GM18526 (cell line): ENCODE results near the gene PKNOX2.

ENCODE experiments used
- POLR2A ChIP-seq: IDR thresholded peaks from 3 replicates; pipeline ENCODE4 v1.6.1; 2011; ENCODE audit not compliant: insufficient read length; ENCODE audit errors: extremely low read depth

PKNOX2 gene

GRCh38 chr11:125312391-125312790, 147.8 kb downstream of the PKNOX2 start:
- TF ChIP-seq POLR2A = no peak

GRCh38 chr11:125312812-125313211, 148.3 kb downstream of the PKNOX2 start:
- TF ChIP-seq POLR2A = no peak

- no peak for TF ChIP-seq POLR2A
These were observed 149.0 kb downstream of the PKNOX2 start for GRCh38 chr11:125313271-125314219.

DNA sequence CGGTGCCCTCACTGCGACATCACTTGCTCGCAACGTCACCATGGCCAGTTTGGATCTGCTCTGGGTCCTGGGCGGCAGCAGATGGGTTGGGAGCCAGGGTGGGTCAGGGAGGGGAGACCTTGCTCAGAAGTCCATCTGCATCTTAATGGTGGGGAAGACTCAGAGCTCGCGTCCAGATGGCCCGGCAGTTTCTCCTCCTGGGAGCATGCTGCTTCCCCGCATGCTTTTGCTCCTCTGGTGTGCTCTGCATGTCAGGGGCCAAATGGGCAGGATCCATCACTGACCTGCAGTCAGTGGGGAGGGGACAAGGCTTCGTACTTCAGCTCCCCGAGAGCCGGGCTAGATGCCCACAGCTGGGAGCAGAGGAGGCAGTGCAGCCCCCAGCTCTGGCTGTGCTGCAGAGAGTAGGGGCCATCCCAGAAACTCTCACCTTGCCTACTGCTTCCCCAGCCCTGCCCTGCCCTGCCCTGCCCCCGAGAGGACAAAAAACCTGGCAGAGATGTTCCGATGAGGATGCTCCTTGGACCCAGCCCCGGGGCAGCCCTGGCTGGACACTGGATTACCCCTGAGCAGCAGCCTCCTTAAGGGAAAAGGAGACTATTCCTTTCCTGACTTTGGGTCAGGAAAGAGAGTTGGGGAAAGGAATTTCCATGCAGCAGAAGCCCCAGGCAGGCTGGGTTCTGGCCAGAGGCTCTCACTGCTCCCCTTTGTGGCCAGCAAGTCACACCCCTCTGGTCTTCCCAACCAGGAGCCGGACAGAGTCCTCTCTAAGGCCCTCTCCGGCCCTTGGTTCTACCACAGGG, 149.9 kb downstream of the PKNOX2 start:
- no peak for TF ChIP-seq POLR2A

- no peak for TF ChIP-seq POLR2A
These were observed 150.7 kb downstream of the PKNOX2 start for GRCh38 chr11:125315079-125315740.

DNA sequence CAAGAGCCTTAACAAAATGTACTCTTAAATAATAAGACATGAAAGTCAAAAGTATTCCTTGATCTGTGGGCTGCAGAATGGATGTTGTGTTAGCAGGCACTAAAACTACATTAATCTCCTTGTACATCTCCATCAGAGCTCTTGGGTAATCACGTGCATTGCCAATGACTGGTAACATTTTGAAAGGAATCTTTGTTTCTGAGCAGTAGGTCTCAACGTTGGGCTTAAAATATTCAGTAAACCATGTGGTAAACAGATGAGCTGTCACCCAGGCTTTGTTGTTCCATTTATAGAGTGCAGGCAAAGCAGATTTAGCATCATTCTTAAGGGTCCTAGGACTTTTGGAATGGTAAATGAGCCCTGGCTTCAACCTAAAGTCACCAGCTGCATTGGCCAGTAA, 152.9 kb downstream of the PKNOX2 start:
- TF ChIP-seq POLR2A = no peak

- no peak for TF ChIP-seq POLR2A
These were observed 155.1 kb downstream of the PKNOX2 start for GRCh38 chr11:125319649-125320048.

DNA sequence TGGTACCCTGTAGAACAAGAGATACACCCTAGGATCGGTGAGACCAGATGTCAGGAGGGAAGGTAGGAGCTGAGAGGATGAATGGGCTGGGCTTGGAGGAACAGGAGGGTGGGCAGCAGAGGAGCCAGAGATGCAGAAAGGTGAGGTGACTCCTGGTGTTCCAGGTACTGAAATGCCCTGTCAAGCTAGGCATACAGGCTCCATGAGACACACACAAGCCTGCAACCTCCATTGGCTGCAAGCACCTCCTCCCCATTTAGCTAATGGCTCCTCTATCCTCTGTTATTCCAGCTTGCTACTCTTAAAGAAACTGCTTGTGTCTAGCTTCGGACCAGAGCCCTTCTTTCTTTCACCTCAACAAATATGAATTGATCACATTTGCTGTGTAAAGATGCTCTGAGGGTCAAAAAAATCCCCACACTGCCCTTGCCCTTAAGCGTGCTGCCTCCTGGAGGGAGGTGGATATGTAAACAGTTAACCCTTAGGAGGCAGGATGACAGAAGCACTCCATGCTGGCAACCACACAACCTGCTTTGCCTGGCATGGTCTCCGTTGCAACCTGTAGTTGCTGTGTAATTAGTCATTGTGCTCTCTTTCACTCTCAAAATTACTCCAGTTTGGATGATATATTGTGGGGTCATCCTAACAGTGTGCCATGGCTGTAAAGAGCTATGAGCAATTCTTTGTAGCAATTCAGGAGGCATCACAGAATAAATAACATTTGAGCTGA, 156.0 kb downstream of the PKNOX2 start:
- TF ChIP-seq POLR2A = no peak

DNA sequence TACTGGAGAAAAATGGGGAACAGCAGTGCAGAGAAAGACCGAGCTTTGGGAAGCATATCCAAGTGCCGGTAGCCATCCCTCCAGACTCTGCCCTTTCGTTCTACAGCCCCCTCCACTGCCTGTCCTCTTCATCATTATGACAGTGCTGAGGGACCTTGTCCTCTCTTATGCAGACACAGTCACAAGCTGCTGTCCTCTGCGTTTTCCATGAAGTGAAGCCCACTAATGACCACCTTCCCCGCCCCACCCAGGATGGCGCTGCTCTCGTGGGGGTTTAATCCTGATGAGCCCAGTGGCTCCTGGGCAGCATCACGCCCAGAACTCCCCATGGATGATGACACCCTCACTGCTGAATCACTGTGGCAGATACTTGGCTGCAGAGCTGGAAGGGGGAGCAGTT, 157.7 kb downstream of the PKNOX2 start:
- TF ChIP-seq POLR2A = no peak

- TF ChIP-seq POLR2A = no peak
These were observed 160.6 kb downstream of the PKNOX2 start for GRCh38 chr11:125325196-125325595.

GRCh38 chr11:125326126-125326525, 161.6 kb downstream of the PKNOX2 start:
- TF ChIP-seq POLR2A = no peak

DNA sequence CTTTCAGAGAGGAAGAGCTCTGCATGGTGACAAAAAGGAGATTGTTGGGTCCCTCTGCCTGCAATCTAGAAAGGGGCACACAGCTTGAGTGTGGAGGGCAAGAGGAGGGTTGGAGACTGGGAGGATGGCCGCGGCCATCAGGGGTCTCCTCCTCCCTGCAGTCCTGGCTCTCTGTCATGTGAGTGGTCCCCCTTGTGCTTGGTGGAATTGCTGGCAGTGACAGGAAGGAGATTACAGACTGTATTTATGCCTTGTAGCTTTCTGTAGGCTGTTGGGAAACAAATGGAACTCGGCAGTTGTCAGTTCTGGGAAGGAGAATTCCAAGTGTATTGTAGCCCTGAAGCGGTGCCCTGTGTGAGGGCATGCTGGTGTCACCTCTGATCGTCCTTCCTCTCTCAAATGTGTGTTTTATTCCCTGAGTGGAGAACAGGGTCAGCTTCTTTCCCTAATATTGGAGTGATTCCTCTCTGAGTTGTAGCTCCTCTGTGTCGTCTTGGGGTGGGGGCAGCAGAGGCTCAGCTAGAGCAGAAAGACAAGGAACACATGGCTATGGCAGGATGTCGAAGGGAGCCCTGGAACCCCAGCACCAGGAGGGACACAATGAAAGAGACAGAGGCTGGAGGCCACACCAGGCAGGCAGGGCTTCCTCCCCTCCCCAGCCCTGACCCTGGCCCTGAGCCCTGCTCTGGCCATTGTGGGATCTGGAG, 163.1 kb downstream of the PKNOX2 start:
- no peak for TF ChIP-seq POLR2A

GRCh38 chr11:125328225-125328580, 163.7 kb downstream of the PKNOX2 start:
- no peak for TF ChIP-seq POLR2A

GRCh38 chr11:125329786-125330185, 165.2 kb downstream of the PKNOX2 start:
- TF ChIP-seq POLR2A = no peak

DNA sequence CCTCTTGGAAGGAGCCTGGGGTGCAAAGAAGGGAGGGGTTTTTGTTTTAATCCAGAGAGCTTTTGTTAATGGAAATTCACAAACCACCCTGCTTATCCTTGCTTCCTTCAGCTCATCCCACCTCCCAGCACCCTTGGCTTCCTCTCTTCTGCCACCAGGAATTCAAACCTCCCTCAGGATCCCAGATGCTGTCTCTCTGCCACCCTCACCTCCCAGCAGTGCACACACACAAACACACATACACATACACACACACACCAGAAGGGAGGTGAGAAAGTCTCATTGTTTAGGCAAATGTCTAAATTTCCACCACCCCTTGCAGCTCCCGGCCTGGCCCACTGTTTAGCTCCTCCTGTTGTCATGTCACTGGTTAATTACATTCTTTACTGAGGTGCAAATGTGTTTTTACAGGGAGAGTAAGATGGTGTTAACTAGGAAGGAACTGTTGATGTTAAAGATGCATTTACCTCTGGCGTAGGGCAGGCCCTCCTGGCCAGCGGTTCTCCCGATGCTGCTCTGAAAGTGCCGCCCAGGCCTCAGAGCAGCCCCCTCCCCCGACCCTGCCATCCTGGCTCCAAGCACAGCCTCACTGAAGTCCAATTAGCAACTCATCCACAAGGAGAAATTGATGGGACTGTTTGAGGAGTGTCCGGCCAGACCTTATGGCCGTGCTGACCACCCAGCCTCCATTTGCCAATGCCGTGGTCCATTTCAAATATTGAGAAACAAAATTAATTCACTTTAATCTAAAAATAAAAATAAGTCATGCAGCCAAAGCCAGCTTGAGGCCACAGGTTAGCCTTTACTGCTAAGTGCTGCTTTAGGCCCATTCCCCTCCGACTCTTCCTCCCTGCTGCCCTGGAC, 166.1 kb downstream of the PKNOX2 start:
- TF ChIP-seq POLR2A = no peak
